Nephron (organoid): ENCODE measurements around the gene RNF31.
A peak's percentile ranks its signal among the peaks of the same experiment; 100 is the strongest.

Source experiments
- H3K27ac Mint-ChIP-seq, 3 experiments: 2 replicates each; pipeline ENCODE4 v1.8.0; 2020; ENCODE audit warnings: mixed read lengths in 3 of 3, mild to moderate bottlenecking in 2 of 3, moderate library complexity in 1 of 3
- H3K27me3 Mint-ChIP-seq: 2 replicates; pipeline ENCODE4 v1.8.0; 2021; ENCODE audit warnings: low read depth, mild to moderate bottlenecking, moderate library complexity, mixed read lengths
- H3K36me3 Mint-ChIP-seq: 2 replicates; pipeline ENCODE4 v1.8.0; 2020; ENCODE audit warnings: low read depth, mixed read lengths
- H3K4me1 Mint-ChIP-seq: 2 replicates; pipeline ENCODE4 v1.8.0; 2020; ENCODE audit warnings: mixed read lengths
- H3K4me3 Mint-ChIP-seq, 3 experiments: 2 replicates each; pipeline ENCODE4 v1.8.0; 2020; ENCODE audit warnings: mild to moderate bottlenecking in 3 of 3, mixed read lengths in 3 of 3, moderate library complexity in 2 of 3
- H3K9me3 Mint-ChIP-seq: 2 replicates; pipeline ENCODE4 v1.8.0; 2020; ENCODE audit warnings: mixed read lengths
- TF ChIP-seq, protein P1 (sequence below), 3 experiments: fragments of 200-600 bp; sonication (generic); IDR thresholded peaks; one replicate each; pipeline ENCODE4 v1.5.0; 2021; ENCODE audit warnings: antibody characterized with exemption in 3 of 3; ENCODE audit not compliant: unreplicated experiment in 3 of 3

Gene RNF31

DNA sequence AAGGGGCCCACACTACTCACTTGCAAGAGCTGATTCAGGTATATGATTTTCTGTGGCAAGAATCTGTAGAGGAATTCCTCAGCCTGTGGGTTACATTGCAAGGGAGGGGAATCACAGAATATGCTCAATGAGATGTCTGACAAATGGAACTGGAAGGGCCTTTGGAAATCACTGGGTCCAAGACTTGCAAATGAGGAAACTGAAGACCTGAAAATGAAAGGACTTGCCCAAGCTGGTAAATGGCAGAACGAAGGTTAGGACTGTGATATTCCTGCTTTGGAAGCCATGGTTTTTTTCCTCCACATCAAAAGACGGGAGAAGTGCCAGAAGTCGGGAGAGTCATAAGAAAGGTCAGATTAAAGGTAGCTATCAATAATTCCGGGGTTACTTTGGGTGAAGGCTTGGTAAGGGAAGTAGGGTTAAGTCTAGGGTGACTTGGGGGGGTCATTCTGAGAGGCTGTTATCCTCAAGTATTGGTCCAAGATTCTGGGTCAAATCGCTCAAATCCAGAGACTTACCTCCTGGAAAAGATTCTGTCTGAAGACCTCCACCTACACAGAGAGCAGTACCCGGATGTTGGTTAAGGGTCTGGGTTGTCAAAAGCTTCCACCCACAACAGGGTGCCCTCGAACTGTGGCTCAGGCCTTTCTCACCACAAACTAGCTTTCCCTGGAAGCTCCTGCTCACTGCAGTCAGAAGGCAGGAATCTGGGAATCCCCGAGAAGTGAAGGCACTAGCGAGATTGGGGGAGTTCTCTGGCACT, 1.4 kb upstream of the RNF31 start:
- peak overlapping the region; percentile 96 to 98 (median 97) for H3K4me3 Mint-ChIP-seq
- H3K27me3 Mint-ChIP-seq: no peaks in the 10 kb centered on the region
- TF ChIP-seq, protein P1, sequence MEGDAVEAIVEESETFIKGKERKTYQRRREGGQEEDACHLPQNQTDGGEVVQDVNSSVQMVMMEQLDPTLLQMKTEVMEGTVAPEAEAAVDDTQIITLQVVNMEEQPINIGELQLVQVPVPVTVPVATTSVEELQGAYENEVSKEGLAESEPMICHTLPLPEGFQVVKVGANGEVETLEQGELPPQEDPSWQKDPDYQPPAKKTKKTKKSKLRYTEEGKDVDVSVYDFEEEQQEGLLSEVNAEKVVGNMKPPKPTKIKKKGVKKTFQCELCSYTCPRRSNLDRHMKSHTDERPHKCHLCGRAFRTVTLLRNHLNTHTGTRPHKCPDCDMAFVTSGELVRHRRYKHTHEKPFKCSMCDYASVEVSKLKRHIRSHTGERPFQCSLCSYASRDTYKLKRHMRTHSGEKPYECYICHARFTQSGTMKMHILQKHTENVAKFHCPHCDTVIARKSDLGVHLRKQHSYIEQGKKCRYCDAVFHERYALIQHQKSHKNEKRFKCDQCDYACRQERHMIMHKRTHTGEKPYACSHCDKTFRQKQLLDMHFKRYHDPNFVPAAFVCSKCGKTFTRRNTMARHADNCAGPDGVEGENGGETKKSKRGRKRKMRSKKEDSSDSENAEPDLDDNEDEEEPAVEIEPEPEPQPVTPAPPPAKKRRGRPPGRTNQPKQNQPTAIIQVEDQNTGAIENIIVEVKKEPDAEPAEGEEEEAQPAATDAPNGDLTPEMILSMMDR (IDR thresholded peaks at IDR 0.05; ENCODE audit: unreplicated experiment in 3 of 3): no peak
- H3K27ac Mint-ChIP-seq: peak overlapping the region; percentile 89 to 97 (median 94)
- H3K9me3 Mint-ChIP-seq: no peaks in the 10 kb centered on the region
- peaks cover 16% of the 10 kb centered on the region for H3K36me3 Mint-ChIP-seq
- H3K4me1 Mint-ChIP-seq: peaks cover 18% of the 10 kb centered on the region

DNA sequence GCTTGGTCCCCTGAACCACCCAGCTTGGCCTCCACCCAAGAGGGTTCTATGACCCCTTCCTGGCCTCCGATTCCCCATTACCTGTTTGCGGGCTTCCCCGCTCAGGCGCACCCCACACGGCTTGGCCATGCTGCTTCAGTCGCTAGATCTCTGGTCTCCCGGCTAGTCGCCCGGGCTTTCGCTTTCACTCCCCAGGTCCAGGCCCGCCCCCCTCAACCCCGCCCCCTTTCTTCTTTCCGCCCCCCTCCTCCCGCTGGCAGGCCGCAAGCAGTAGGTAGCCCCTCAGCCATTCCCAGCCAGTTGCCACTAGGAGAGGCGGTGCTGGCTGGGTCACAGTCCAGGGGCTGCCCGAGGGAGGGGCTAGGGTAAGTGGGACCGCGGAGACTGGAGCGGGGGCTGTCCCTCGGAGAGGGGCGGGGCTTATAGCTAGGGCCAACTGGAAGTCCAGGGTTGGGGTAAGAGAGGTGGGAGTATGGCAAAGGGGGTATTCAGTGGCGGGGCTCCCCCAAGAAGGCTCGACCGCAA, 783 bp upstream of the RNF31 start, which contains the start of gene PSME2:
Gene PSME2, minus strand, starts transcription at position 158 of the 525 bp plus-strand sequence. Its CDS starts 29 bp downstream, at position 129.
- Mint-ChIP-seq H3K27me3 (no peaks in the 10 kb centered on the region), H3K27ac (peak within 1 kb of the TSS; percentile 89 to 97 (median 94)), H3K9me3 (no peaks in the 10 kb centered on the region), H3K4me1 (peaks cover 18% of the 10 kb centered on the region), H3K36me3 (peaks cover 19% of the 10 kb centered on the region), H3K4me3 (peak within 1 kb of the TSS; percentile 96 to 98 (median 97))
- TF ChIP-seq, protein P1 (IDR thresholded peaks at IDR 0.05; ENCODE audit: unreplicated experiment in 3 of 3): no peak

DNA sequence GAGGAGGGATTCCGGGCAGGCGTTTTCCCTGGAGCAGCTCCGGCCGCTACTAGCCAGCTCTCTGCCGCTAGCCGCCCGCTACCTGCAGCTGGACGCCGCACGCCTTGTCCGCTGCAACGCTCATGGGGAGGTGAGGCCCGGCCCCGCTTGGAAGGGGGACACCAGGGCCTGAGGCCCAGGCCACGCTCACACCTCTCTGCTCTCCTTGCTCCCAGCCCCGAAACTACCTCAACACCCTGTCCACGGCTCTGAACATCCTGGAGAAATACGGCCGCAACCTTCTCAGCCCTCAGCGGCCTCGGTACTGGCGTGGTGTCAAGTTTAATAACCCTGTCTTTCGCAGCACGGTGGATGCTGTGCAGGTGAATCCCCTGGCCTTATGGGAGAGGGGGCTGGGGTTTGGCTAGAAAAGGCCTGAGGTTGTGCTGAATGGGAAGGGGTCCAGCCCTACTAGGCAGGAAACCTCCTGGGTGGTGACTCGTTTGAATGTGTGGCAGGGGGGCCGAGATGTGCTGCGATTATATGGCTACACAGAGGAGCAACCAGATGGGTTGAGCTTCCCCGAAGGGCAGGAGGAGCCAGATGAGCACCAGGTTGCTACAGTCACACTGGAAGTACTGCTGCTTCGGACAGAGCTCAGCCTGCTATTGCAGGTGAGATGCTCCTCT, 597 bp downstream of the RNF31 start:
- TF ChIP-seq, protein P1 (IDR thresholded peaks at IDR 0.05; ENCODE audit: unreplicated experiment in 3 of 3): no peak
- peaks cover 24% of the 10 kb centered on the region for H3K36me3 Mint-ChIP-seq
- no peaks in the 10 kb centered on the region for H3K27me3 Mint-ChIP-seq
- peaks cover 18% of the 10 kb centered on the region for H3K4me1 Mint-ChIP-seq
- no peaks in the 10 kb centered on the region for H3K9me3 Mint-ChIP-seq
- peak overlapping the region in 1 of 3 experiments; percentile 24 for H3K27ac Mint-ChIP-seq
- H3K4me3 Mint-ChIP-seq: peak overlapping the region; percentile 96 to 98 (median 97)

DNA sequence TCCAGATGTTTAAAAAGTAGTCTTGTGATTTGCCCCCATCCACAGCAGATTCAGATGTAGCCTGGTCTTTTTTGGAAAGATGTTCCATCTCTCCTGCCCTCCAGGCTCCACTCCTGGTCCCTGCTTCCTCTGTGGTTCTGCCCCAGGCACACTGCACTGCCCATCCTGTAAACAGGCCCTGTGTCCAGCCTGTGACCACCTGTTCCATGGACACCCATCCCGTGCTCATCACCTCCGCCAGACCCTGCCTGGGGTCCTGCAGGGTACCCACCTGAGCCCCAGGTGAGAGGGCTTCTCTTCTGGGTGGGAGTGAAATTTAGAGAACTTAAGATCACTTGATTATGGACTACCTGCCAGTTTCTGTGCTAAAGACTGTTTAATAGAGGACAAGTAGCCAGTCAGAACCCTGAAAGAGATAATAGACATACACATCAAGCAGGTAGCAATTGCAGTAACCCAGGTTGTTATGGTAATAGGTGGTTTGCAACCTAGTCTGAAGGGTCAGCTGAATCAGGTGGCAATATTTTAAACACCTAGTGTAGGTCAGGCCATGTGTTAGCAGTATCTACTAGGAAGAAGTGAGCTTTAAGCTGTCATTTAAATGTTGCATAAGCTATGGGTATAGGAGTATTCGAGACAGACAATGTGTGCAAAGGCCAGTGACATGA, 2.1 kb downstream of the RNF31 start:
- TF ChIP-seq, protein P1 (IDR thresholded peaks at IDR 0.05; ENCODE audit: unreplicated experiment in 3 of 3): no peak
- H3K27ac Mint-ChIP-seq: no peak overlapping the region
- no peaks in the 10 kb centered on the region for H3K9me3 Mint-ChIP-seq
- peak overlapping the region; percentile 96 to 98 (median 97) for H3K4me3 Mint-ChIP-seq
- peaks cover 18% of the 10 kb centered on the region for H3K4me1 Mint-ChIP-seq
- peaks cover 26% of the 10 kb centered on the region for H3K36me3 Mint-ChIP-seq
- no peaks in the 10 kb centered on the region for H3K27me3 Mint-ChIP-seq

DNA sequence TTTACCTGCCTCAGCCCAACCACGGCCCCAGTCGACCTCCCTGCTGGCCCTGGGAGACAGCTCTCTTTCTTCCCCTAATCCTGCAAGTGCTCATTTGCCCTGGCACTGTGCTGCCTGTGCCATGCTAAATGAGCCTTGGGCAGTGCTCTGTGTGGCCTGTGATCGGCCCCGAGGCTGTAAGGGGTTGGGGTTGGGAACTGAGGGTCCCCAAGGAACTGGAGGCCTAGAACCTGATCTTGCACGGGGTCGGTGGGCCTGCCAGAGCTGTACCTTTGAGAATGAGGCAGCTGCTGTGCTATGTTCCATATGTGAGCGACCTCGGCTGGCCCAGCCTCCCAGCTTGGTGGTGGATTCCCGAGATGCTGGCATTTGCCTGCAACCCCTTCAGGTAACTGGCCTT, 2.8 kb downstream of the RNF31 start:
- no peaks in the 10 kb centered on the region for H3K27me3 Mint-ChIP-seq
- peaks cover 18% of the 10 kb centered on the region for H3K4me1 Mint-ChIP-seq
- no peak overlapping the region for H3K27ac Mint-ChIP-seq
- TF ChIP-seq, protein P1 (IDR thresholded peaks at IDR 0.05; ENCODE audit: unreplicated experiment in 3 of 3): no peak
- H3K9me3 Mint-ChIP-seq: no peaks in the 10 kb centered on the region
- peak overlapping the region; percentile 50 to 98 (median 81) for H3K4me3 Mint-ChIP-seq
- H3K36me3 Mint-ChIP-seq: peaks cover 32% of the 10 kb centered on the region
